Activated T-helper 17 cell treated with anti-CD3 and anti-CD28 coated beads, Interleukin-2, amount 50 U/mL, for 72 hours (primary cell): ENCODE measurements around the gene ERI3. TPM values are rescaled to one million over a fixed set of nuclear protein-coding genes. Genes with fewer than 3 reads are reported as not detected.

Experiments used
- ATAC-seq: fragments of 150-1000 bp; cut with Tn5 transposase; replicated peaks from 2 replicates; pipeline ENCODE4 v1.10.0; 2021; ENCODE audit warnings: mild to moderate bottlenecking, moderate library complexity
- H3K27ac Mint-ChIP-seq: one replicate; pipeline ENCODE4 v1.8.0; 2022; ENCODE audit warnings: mixed read lengths
- H3K27me3 Mint-ChIP-seq: one replicate; pipeline ENCODE4 v1.8.0; 2022; ENCODE audit warnings: mixed read lengths
- H3K36me3 Mint-ChIP-seq: one replicate; pipeline ENCODE4 v1.8.0; 2022; ENCODE audit warnings: low read depth, mild to moderate bottlenecking, mixed read lengths
- H3K4me1 Mint-ChIP-seq: one replicate; pipeline ENCODE4 v1.8.0; 2022; ENCODE audit warnings: mixed read lengths
- H3K4me3 Mint-ChIP-seq: one replicate; pipeline ENCODE4 v1.8.0; 2022; ENCODE audit warnings: mild to moderate bottlenecking, mixed read lengths
- H3K9me3 Mint-ChIP-seq: one replicate; pipeline ENCODE4 v1.8.0; 2022; ENCODE audit warnings: mixed read lengths
- total RNA-seq, 2 donors: library from RNA; stranded (reverse); gene quantifications; one replicate each; pipeline ENCODE4 v1.2.3, GENCODE V29; 2022

Gene ERI3
- total RNA-seq, 2 donors from 2014 or later = 30.7 to 41.8 TPM

DNA sequence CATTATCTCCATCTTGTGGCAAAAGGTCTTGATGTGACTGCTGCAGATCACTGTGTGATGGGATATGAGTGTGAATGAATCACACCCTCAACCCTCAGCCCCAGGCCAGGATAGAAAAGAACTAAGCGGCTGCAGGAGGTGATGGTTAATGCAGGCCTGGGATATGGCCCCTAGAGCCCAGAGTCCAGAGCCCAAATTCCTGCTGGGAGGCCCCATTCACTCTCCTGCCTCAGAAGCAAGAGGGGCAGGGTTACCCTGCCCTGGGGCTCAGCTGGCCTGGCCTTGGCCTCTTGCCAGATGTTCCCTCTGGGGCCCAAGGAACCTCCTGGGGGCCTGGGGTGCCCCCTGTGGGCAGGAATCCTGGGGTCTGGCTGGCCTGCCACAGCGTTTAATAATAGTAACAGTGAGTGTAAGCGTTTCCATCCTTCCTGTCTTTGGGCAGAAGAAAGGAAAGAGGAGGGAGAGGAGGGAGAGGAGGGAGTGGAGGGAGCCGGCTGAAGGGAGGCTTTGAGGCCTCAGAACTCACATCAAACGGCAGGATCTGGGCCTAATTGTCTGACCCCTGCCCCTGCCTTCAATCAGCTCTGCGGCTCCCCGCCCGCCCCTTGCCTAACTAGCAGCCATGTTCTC, 115.6 kb downstream of the ERI3 start:
- H3K27ac Mint-ChIP-seq = peak overlapping the region; percentile 59
- ATAC-seq = no peak
- H3K4me1 Mint-ChIP-seq = no peaks in the 10 kb centered on the region
- H3K9me3 Mint-ChIP-seq = no peaks in the 10 kb centered on the region
- no peaks in the 10 kb centered on the region for H3K36me3 Mint-ChIP-seq
- no peaks in the 10 kb centered on the region for H3K27me3 Mint-ChIP-seq
- no peak overlapping the region for H3K4me3 Mint-ChIP-seq

DNA sequence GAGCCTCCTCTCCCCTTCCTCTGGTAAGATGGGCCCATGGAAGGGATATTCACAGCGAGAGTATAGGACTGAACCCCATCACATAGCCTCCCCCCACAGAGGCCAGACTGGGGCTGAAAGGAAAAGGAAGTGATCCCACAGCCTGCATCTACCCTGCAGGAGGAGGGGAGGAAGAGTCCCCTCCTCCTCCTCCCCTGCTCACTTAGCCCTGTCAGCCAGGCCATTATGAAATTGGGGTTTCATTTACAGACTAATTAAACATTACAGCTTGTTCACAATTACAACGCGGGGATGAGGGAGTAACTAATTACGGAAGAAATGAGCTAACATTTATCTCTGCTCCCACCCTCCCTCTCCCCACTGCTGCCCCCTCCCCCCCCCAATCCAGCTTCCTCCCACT, 116.4 kb downstream of the ERI3 start:
- no peak overlapping the region for H3K27ac Mint-ChIP-seq
- no peaks in the 10 kb centered on the region for H3K9me3 Mint-ChIP-seq
- no peak overlapping the region for H3K4me3 Mint-ChIP-seq
- no peak for ATAC-seq
- H3K27me3 Mint-ChIP-seq = no peaks in the 10 kb centered on the region
- no peaks in the 10 kb centered on the region for H3K4me1 Mint-ChIP-seq
- no peaks in the 10 kb centered on the region for H3K36me3 Mint-ChIP-seq

DNA sequence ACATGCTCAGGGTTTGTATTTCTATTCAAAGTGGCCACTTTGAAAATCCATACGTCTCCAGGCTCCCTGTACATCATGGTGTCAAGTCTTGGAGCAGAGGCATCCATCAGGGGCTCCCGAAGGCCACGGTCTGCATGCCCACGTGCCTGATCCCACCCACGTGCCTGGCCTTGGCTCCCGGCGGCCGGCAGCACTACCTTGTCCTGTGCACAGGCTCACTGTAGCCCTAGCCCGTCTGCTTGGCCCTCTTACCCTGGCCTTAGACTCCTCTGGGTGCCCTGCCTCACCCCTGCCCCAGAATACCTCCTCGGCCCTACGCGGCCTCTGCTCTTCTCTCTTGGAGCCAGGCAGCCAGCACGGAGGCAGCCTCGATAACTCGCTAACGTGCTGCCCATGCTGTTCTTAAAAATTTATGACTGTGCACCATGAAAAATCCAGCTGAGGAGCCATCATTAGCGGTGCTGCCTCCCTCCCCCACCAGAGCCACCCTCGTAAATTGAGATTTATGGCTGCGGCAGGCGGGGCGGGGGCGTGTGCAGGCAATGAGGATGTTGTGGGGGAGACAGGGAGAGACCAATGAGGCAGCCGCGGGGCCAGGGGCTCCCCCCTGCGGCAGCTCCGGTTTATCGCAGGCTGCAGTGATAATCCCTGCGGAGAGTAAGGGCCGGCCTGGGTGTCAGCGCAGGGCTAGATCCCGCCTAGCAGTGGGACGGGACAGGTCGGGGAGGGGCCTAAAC, 117.2 kb downstream of the ERI3 start:
- Mint-ChIP-seq H3K4me3 (no peak overlapping the region), H3K27me3 (no peaks in the 10 kb centered on the region), H3K27ac (no peak overlapping the region), H3K9me3 (no peaks in the 10 kb centered on the region), H3K36me3 (no peaks in the 10 kb centered on the region), H3K4me1 (no peaks in the 10 kb centered on the region)
- ATAC-seq = peak; percentile 75

GRCh38 chr1:44236490-44237272, 118.4 kb downstream of the ERI3 start:
- Mint-ChIP-seq H3K9me3 (no peaks in the 10 kb centered on the region), H3K36me3 (no peaks in the 10 kb centered on the region), H3K4me3 (no peak overlapping the region), H3K27ac (no peak overlapping the region), H3K27me3 (no peaks in the 10 kb centered on the region), H3K4me1 (no peaks in the 10 kb centered on the region)
- ATAC-seq = no peak

DNA sequence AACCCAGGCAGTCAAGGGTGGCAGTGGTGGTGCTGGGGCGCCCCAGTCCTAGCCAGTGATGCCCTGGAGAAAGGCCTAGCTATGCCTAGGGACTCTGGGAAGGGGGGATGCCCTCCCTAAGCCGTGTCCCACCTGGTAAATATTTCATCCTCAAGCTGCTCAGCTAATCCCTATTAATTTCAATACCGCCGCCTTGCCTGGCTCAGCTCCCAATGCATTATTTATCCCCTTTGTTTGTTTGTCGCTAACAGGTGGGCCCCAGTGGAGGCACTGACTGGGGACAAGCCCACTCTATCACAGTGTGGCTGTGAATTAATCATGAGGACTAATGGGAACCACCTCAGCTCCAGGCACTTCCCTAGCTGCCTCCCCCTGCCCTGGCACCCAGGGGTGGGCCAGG, 119.2 kb downstream of the ERI3 start:
- no peak for ATAC-seq
- Mint-ChIP-seq H3K27me3 (no peaks in the 10 kb centered on the region), H3K9me3 (no peaks in the 10 kb centered on the region), H3K27ac (no peak overlapping the region), H3K36me3 (no peaks in the 10 kb centered on the region), H3K4me3 (no peak overlapping the region), H3K4me1 (no peaks in the 10 kb centered on the region)

- Mint-ChIP-seq H3K36me3 (no peaks in the 10 kb centered on the region), H3K4me3 (no peak overlapping the region), H3K27me3 (no peaks in the 10 kb centered on the region), H3K9me3 (no peaks in the 10 kb centered on the region), H3K27ac (no peak overlapping the region), H3K4me1 (no peaks in the 10 kb centered on the region)
- no peak for ATAC-seq
These were observed 121.5 kb downstream of the ERI3 start for GRCh38 chr1:44233593-44233992.

GRCh38 chr1:44230796-44231195, 124.3 kb downstream of the ERI3 start:
- Mint-ChIP-seq H3K27me3 (no peaks in the 10 kb centered on the region), H3K36me3 (no peaks in the 10 kb centered on the region), H3K9me3 (no peaks in the 10 kb centered on the region), H3K27ac (no peak overlapping the region), H3K4me1 (no peaks in the 10 kb centered on the region), H3K4me3 (no peak overlapping the region)
- no peak for ATAC-seq

- ATAC-seq = no peak
- Mint-ChIP-seq H3K4me1 (no peaks in the 10 kb centered on the region), H3K27ac (no peak overlapping the region), H3K4me3 (no peak overlapping the region), H3K36me3 (no peaks in the 10 kb centered on the region), H3K9me3 (no peaks in the 10 kb centered on the region), H3K27me3 (no peaks in the 10 kb centered on the region)
These were observed 125.5 kb downstream of the ERI3 start for GRCh38 chr1:44229435-44230167.

DNA sequence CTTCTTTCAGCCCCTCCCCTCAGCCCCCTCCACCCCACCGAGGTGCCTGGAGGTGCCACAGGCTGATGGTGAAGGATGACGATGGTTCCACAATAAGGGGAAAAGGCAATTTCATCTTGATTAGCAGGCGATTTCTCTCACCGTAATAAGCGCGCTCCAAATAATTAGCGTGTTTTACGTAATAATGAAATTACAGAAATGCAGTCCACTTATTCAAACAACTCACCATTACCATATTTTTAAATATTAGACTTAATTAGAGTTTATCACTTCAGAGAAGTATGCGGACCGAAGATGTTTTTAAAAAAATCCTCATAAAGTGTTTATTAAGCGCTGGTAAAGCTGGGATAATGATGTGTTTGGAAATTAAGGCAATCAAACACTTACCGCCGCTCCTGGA, 126.8 kb downstream of the ERI3 start:
- ATAC-seq = no peak
- Mint-ChIP-seq H3K4me1 (no peaks in the 10 kb centered on the region), H3K9me3 (no peaks in the 10 kb centered on the region), H3K27ac (no peak overlapping the region), H3K36me3 (no peaks in the 10 kb centered on the region), H3K27me3 (no peaks in the 10 kb centered on the region), H3K4me3 (no peak overlapping the region)

DNA sequence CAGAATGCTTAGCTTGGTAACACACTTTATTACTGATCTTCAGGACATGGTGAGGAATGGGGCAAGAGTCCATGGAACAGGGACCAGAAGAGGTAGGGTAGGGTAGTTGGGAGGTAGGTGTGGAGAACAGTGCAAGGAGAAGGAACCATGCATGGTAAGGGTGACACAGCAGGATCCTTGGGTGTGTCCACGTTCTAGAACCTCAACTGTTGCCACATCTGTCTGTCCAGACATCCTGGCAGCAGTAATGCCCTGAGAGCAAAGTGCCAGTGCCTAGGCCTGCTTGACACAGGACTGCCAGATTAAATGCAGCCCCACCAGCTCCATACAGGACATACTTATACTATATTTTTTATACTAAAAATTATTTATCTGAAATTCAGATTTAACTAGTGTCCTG, 127.8 kb downstream of the ERI3 start:
- no peak overlapping the region for H3K4me3 Mint-ChIP-seq
- H3K27me3 Mint-ChIP-seq = no peaks in the 10 kb centered on the region
- H3K9me3 Mint-ChIP-seq = no peaks in the 10 kb centered on the region
- ATAC-seq = no peak
- no peak overlapping the region for H3K27ac Mint-ChIP-seq
- H3K36me3 Mint-ChIP-seq = peaks cover under 1% of the 10 kb centered on the region
- H3K4me1 Mint-ChIP-seq = no peaks in the 10 kb centered on the region

DNA sequence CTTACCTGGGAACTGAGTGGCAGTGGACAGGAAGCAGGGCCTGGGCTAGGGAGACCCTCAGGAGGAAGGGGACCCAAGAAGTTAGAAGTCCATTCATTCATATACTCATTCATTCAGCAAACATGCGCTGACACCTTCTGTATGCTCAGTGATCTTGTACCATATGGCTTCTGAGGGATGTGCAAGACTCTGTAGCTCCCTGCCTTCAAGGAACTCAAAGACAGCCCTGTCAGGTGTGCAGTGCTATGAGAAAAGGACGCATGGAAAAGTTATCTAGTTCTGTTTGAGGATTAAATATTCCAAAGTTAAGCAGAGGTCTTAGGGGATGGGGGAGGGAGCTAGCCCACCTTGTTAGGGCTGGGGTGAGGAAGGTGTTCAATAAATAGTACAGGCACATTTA, 129.3 kb downstream of the ERI3 start:
- no peaks in the 10 kb centered on the region for H3K27me3 Mint-ChIP-seq
- H3K4me1 Mint-ChIP-seq = no peaks in the 10 kb centered on the region
- H3K9me3 Mint-ChIP-seq = no peaks in the 10 kb centered on the region
- H3K4me3 Mint-ChIP-seq = no peak overlapping the region
- H3K27ac Mint-ChIP-seq = no peak overlapping the region
- H3K36me3 Mint-ChIP-seq = peaks cover 10% of the 10 kb centered on the region
- ATAC-seq = no peak

GRCh38 chr1:44223187-44223610, 131.9 kb downstream of the ERI3 start:
- no peak for ATAC-seq
- Mint-ChIP-seq H3K9me3 (no peaks in the 10 kb centered on the region), H3K4me3 (no peak overlapping the region), H3K27me3 (no peaks in the 10 kb centered on the region), H3K4me1 (no peaks in the 10 kb centered on the region), H3K27ac (peak overlapping the region; percentile 14), H3K36me3 (peaks cover 36% of the 10 kb centered on the region)

DNA sequence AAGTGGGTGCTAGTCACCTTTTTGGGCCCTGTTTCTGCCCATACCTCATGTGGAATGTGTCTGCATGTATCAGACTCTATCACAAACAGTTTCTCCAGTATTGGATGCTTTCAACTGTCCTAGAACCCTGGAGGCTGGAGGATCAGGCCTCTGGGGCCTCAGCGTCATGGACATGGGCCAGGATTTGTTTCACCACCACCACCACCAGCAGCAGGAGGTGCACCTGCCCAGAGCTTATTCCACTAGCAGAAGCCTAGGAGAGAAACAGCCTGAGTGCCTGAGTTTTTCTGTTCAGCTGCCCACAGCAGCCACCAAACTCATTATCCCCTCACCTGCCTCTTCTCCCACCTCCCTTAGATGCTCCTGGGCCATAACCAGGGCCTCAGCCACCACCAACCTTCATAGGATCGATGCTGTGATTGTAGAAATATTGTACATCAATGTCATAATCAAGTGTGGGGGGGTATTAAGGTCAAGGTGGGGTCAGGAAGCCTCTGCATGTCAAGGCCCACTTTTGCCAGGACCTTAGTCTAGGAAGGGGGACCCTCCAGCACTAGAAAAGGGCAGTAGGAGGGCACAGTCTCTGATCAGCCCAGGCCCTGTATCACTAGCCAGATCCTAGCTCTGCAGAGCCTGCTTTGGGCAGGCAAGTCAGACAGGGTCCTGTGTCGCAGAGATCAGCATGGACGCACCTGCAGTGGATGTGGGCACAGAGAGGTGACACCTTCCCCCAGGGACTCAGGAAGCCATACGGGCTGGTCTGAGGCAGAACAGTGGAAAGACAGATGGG, 132.5 kb downstream of the ERI3 start:
- H3K27me3 Mint-ChIP-seq = no peaks in the 10 kb centered on the region
- peaks cover 42% of the 10 kb centered on the region for H3K36me3 Mint-ChIP-seq
- H3K27ac Mint-ChIP-seq = peak overlapping the region; percentile 29
- no peaks in the 10 kb centered on the region for H3K9me3 Mint-ChIP-seq
- no peak for ATAC-seq
- H3K4me1 Mint-ChIP-seq = no peaks in the 10 kb centered on the region
- H3K4me3 Mint-ChIP-seq = no peak overlapping the region

DNA sequence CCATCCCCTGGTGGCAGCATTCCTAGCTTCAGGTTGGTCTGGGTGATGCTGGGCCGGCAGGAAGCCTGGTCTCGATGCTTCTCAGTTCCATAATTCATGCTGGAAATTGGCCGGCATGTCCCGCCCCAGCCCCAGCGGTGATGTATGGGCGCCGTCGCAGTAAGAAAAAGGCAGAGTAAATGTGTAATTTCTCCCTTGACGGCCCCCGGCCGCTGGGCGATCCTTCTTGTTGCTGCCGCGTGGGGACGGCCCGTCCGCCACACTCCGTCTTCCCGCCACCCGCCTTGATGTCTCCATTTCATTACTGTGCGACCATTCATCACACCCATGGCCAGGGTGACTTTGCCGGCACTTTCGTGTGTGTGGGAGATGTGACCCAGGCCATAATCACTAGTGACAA, 133.3 kb downstream of the ERI3 start:
- H3K36me3 Mint-ChIP-seq = peaks cover 50% of the 10 kb centered on the region
- H3K4me1 Mint-ChIP-seq = peaks cover 6% of the 10 kb centered on the region
- H3K27me3 Mint-ChIP-seq = no peaks in the 10 kb centered on the region
- no peak for ATAC-seq
- no peaks in the 10 kb centered on the region for H3K9me3 Mint-ChIP-seq
- no peak overlapping the region for H3K4me3 Mint-ChIP-seq
- no peak overlapping the region for H3K27ac Mint-ChIP-seq
